ENCODE data around the gene ARHGAP26. TPM values are rescaled to one million over a fixed set of nuclear protein-coding genes. Genes with fewer than 3 reads are reported as not detected.

The ARHGAP26 gene
- total and polyA plus RNA-seq, 2 of the 4 experiments (the other 2 are of a cell fraction) = 0.54 to 0.56 TPM

Other genes starting within 250 kb of the ARHGAP26 start
- gene FGF1, start 84.3 kb upstream of the ARHGAP26 start, total RNA-seq (2012; rRNA removed) = 7.7 and 8.1 TPM in 2 replicates
- gene FGF1, start 84.3 kb upstream of the ARHGAP26 start, polyA plus RNA-seq (2012; rRNA removed) = 7.6 and 8.5 TPM in 2 replicates